NCI-H2196 (cell line): ENCODE measurements around the gene ZHX3.

Source experiments
- DNase-seq: peaks from one replicate; lab custom pipeline; 2025; ENCODE audit not compliant: unreplicated experiment; lab: John Stamatoyannopoulos, UW

The ZHX3 gene

GRCh38 chr20:41228858-41229257, 88.7 kb downstream of the ZHX3 start:
- no peak for DNase-seq

GRCh38 chr20:41226426-41226825, 91.1 kb downstream of the ZHX3 start:
- DNase-seq = no peak

DNA sequence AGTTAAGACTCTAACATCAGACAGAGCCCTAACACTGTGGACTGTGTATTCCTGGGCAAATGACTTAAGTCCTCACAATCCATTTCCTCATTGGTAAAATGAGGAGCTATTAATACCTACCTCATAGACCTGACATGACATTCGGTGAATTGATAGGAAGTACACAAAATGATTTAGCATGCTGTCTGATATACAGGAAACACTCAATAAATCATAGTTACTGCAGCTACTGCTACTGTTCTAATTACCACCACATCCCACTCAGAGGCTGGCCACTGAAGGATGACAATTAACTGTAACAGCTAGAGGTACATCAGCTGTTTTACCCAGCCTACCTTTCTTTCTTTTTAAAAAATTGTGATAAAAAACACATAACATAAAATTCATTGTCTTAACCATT, 92.4 kb downstream of the ZHX3 start:
- DNase-seq = no peak

DNA sequence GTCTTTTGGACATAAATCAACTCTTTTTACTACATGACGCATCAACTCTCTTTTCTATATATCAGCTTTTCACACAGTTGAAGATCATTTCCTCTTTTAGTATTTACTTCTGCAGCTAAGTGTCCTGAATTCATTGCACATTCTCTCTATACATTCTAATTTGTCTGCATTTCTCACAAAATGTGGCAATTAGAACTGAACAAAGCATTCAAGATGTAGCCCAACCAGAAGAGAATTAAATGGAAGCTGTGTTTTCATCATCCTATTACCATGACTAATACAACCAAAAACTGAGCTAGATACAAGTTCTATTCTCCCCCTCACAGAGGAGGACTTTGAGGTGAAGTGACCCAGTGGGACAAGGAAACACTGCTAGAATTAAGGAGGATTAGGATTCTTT, 93.2 kb downstream of the ZHX3 start:
- no peak for DNase-seq

- no peak for DNase-seq
Observed at GRCh38 chr20:41223112-41223511, 94.4 kb downstream of the ZHX3 start.

GRCh38 chr20:41222703-41223102, 94.8 kb downstream of the ZHX3 start:
- DNase-seq = no peak

GRCh38 chr20:41222296-41222695, 95.2 kb downstream of the ZHX3 start:
- no peak for DNase-seq

DNA sequence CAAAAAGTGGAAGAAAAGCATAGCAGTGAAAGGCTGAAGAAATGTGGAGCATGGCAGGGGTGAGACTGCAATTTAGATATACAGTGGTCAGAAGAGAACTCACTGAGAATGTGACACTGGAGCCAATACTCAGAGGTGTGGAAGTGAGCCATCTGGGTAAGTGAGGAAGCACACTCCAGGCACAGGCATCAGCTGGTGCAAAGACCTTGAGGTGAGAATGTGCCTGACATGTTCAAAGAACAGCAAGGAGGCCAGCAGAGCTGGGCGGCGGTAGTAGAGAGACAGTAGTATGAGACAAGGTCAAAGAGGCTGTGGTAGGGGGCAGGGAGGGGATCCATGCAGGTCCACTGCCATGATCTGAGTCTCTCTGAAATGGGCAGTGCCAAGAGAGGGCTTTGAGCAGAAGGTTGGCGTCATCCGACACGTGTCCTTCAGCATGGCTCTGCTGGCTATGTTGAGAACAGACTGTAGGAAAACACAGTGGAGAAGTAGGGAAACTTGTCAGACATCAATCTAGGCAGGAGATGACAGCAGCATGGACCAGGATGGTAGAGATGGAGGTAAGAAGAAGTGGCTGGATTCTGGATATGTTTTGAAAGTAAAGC, 95.8 kb downstream of the ZHX3 start:
- no peak for DNase-seq

DNA sequence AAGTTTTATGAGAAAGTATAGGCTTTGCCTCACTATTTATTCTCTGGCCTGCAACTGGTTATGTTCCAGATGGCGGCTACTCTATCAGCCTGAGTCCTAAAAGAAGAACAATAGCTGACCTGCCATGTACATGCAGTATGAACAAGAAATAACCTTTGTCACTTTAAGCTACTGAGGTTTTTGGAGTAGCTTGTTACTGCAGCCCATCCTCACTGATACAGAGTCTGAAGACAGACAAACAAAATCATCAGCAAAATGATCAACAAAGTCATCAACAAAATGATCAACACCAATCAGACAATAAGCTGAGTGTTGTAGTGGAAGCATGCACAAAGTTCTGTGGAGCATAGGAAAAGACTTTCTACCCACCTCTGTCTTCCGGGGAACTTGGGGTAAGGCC, 97.7 kb downstream of the ZHX3 start:
- DNase-seq = no peak

DNA sequence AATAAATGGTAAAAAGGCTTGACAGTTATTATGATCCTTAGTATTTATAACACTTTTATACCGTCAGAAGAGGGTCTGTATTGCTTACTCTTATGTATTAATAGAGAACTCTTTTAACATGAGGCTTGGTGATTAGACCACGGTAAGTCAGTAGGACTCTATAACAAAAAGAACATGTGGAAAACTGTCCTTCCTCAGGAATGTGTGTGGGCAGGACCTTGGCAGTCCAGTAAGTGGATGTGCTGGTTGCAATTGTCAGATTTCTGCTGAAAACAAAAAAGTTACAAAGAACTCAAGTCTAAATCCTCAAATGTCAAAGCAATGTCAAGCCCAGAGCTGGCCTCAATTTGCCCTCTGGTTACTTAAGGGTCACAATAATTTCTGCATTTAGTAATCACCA, 99.1 kb downstream of the ZHX3 start:
- DNase-seq = no peak

DNA sequence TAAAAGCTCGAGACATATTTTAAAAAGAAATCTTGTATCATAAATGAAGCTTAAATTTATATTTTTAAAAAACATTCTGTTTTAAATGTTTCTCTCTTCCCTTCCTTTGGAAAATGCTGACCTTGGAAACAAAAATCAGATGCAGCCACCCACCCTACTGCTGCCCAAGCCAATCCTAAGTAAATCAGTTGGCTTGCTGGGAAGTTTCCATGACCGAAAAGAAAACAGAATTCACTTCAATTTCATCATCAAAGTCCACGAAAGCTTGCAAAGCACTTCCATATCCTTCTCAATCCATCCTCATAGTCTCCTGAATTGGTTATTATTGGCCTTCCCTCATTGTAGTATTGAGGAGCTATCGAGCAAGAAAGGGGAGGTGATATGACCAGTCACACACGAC, 100.1 kb downstream of the ZHX3 start:
- no peak for DNase-seq

- DNase-seq = no peak
Observed at GRCh38 chr20:41214666-41215065, 102.9 kb downstream of the ZHX3 start.

DNA sequence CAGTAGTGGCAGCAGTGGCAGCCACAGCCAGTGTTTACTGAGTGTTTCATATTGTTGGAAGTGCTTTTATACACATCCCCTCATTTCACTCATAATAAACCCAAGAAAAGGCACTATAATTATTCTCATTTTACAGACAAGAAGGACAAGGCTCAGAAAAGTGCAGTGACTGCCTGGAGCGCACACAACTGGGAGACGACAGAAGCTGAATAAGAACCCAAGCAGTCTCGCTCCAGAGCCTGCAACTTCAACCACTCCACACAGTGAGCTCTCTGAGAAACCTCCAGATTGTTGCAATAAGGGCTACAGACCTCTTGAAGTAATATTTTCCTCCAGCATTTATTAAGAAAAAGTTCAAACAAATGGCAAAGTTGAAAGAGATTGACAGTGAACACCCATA, 103.3 kb downstream of the ZHX3 start:
- DNase-seq = no peak

DNA sequence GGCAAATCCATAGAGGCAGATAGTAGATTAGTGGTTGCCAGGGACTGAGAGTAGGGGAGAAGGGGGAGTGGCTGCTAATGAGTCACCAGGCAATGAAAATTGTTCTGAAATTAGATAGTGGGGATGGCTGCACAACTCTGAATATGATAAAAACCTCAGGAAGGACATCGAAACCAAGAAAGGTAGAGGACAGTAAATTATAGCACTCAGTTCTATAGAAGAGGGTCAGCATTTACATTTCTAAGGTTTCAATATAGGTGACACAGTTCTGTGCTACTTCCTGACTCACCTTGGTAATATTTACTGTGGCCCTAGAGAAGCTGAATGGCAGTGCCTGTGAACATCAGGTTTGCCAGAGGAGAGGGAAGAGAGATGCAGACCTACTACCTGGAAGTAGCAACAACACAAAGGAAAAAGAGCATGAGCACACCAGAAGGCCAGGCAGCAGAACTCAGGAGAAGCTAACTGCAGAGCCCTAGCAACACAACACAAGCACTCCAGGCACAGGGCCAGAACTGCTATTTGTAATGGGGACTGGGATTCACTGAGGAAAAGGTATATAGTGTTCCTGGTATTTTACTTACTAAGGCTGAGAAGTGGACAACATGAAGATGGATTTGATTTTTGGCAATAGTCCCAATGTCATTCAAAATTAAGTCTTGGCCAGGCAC, 104.2 kb downstream of the ZHX3 start:
- DNase-seq = peak; percentile 26

DNA sequence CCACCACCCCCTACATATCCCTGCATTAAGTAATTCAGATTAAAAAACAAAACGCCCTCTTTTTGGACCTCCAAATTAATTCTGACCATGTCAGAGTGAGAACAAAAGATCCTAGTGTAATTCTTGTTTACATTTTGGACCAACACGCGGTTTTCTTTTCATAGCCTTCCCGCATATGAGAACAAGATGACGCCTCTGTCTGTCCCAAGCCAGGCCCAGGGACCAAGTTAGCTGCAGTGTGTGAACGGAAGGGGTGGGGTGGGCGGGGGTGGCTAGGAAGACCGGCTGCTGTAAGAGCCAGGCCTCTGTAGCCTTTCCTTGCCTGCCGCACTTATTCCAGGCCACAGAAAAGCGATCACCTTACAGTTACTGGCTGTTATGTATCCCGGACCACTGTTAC, 112.2 kb downstream of the ZHX3 start:
- no peak for DNase-seq

- DNase-seq = no peak
Observed at GRCh38 chr20:41204304-41205265, 112.9 kb downstream of the ZHX3 start.

- no peak for DNase-seq
Observed at GRCh38 chr20:41203660-41204059, 113.9 kb downstream of the ZHX3 start.

GRCh38 chr20:41202426-41202825, 115.1 kb downstream of the ZHX3 start:
- DNase-seq = no peak

DNA sequence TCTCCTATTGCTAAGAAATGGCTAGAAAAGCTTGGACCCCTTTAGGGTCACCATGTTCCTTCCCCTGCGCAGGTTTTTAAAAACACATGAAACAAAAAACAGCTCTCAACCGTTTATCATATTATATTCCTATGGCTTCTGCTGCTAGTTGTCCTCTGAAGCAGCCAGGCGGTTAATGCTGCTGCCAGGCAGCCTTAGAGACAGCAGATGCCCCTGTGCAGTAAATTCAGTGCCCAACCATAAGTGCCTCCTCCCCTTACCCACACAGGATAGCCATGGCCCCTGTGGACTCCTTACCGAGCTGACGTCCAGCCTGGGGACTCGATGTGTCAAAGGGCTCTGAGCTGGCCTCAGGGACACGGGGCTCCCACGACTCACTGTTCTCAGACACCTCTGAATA, 115.8 kb downstream of the ZHX3 start:
- no peak for DNase-seq

DNA sequence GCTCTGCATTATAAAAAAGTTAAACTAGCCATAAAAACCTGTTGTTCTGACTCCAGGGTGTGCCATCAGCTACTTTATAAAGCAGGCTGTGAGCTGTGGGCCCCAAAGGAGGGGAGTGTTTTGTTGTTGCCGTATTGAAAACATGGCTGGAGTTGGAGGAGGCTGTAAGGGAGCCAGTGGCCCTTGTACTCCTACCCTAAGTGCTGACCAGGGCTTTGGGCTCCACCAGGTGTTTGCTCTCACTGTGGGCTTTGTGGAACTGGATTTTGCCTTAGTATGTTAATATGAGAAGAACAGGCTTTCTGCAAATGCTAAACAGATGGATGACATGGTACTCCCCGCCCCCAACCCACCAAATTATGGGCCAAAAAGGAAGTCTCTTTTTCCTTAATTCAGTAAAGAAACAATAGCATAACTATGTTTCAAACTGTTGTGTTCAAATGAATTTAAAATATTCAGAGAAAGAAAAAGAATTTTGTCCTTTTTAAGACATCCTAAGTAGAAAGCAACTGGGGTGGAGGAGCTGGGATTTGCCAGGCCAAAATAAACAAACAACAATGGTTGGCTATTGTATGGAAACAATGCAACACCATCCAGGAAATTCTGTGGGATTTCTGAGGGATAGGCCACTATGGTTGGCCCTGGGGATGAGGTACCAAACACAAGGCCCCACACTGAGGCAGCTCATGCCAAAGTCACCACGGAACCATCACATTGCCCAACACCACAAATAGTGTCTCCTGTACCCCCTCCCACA, 116.9 kb downstream of the ZHX3 start:
- no peak for DNase-seq

GRCh38 chr20:41198443-41198842, 119.1 kb downstream of the ZHX3 start:
- no peak for DNase-seq
